ENCODE results near the gene KRTAP5-2. TPM values are rescaled to one million over a fixed set of nuclear protein-coding genes. Genes with fewer than 3 reads are reported as not detected.

KRTAP5-2 gene
- total RNA-seq, 2 experiments from 2014 or later, result not detected

Other genes with a start within 250 kb of the KRTAP5-2 start
- under 1 TPM; 0.46 to 0.64 TPM for gene BRSK2, start 208.4 kb downstream of the KRTAP5-2 start, total RNA-seq
- 10 to 100 TPM; 15.9 to 17.9 TPM for gene MOB2, start 111.5 kb downstream of the KRTAP5-2 start, total RNA-seq
- gene DUSP8, start 26.0 kb downstream of the KRTAP5-2 start, total RNA-seq, result 1 to 10 TPM; 1.6 to 2.4 TPM
- gene KRTAP5-1, start 13.0 kb downstream of the KRTAP5-2 start, total RNA-seq, result not detected
- not detected for gene KRTAP5-3, start 10.2 kb upstream of the KRTAP5-2 start, total RNA-seq
- not detected for gene KRTAP5-4, start 23.8 kb upstream of the KRTAP5-2 start, total RNA-seq
- not detected for gene KRTAP5-5, start 31.5 kb upstream of the KRTAP5-2 start, total RNA-seq
- gene KRTAP5-6, start 98.9 kb upstream of the KRTAP5-2 start, total RNA-seq, result not detected
- gene IFITM10, start 152.3 kb upstream of the KRTAP5-2 start, total RNA-seq, result under 1 TPM; 0.27 to 0.29 TPM
- gene CTSD, start 165.6 kb upstream of the KRTAP5-2 start, total RNA-seq, result 10 to 100 TPM; 52.0 to 58.7 TPM
- gene SYT8, start 236.7 kb upstream of the KRTAP5-2 start, total RNA-seq, result not detected
- not detected for gene TNNI2, start 240.7 kb upstream of the KRTAP5-2 start, total RNA-seq